ENCODE measurements around the gene MAP3K7CL. TPM values are rescaled to one million over a fixed set of nuclear protein-coding genes. Genes with fewer than 3 reads are reported as not detected.

MAP3K7CL gene
- 1 to 10 TPM; 3.4 to 4.4 TPM for total RNA-seq

GRCh38 chr21:29130270-29130969, at the start of gene MAP3K7CL:
Gene MAP3K7CL (plus strand): TSS chr21:29130644. CDS start chr21:29133345, 2,701 bp downstream.
- DNase-seq (no peak), ATAC-seq (no peak)
- Mint-ChIP-seq H3K4me3 (no peak within 1 kb of the TSS), H3K4me1 (ENCODE audit: low read depth) (peaks cover 12% of the 10 kb centered on the region), H3K36me3 (ENCODE audit: low read depth) (no peaks in the 10 kb centered on the region), H3K27ac (no peak within 1 kb of the TSS), H3K27me3 (ENCODE audit: low read depth) (peaks cover 6% of the 10 kb centered on the region), H3K9me3 (ENCODE audit: insufficient read depth) (no peaks in the 10 kb centered on the region)
- ChIA-PET CTCF (no interaction called here), POLR2A (interaction anchor here (0.7 kb wide), 1 partner anchor 117 kb away, joined by 3 read pairs; no protein-coding TSS in a partner anchor)

- ATAC-seq (no peak), DNase-seq (no peak)
- Mint-ChIP-seq H3K4me3 (no peak overlapping the region), H3K36me3 (ENCODE audit: low read depth) (peaks cover 7% of the 10 kb centered on the region), H3K27ac (no peak overlapping the region), H3K27me3 (ENCODE audit: low read depth) (no peaks in the 10 kb centered on the region), H3K9me3 (ENCODE audit: insufficient read depth) (no peaks in the 10 kb centered on the region), H3K4me1 (ENCODE audit: low read depth) (peaks cover 27% of the 10 kb centered on the region)
- CTCF ChIA-PET = interaction anchor here (1.0 to 1.3 kb wide), 2 partner anchors 266 to 290 kb away, joined by 4 to 6 read pairs; no protein-coding TSS in a partner anchor
- POLR2A ChIA-PET = no interaction called here
Observed at GRCh38 chr21:29082046-29082815, 48.2 kb upstream of the MAP3K7CL start.

GRCh38 chr21:29083306-29083705, 47.1 kb upstream of the MAP3K7CL start:
- Mint-ChIP-seq H3K36me3 (ENCODE audit: low read depth) (peaks cover 7% of the 10 kb centered on the region), H3K4me1 (ENCODE audit: low read depth) (peaks cover 24% of the 10 kb centered on the region), H3K4me3 (no peak overlapping the region), H3K27ac (no peak overlapping the region), H3K9me3 (ENCODE audit: insufficient read depth) (no peaks in the 10 kb centered on the region), H3K27me3 (ENCODE audit: low read depth) (no peaks in the 10 kb centered on the region)
- DNase-seq (no peak), ATAC-seq (no peak)
- POLR2A ChIA-PET = no interaction called here
- CTCF ChIA-PET = interaction anchor here (1.3 kb wide), 1 partner anchor 265 kb away, joined by 6 read pairs; no protein-coding TSS in a partner anchor

- Mint-ChIP-seq H3K36me3 (ENCODE audit: low read depth) (peaks cover 3% of the 10 kb centered on the region), H3K4me1 (ENCODE audit: low read depth) (peaks cover 14% of the 10 kb centered on the region), H3K9me3 (ENCODE audit: insufficient read depth) (no peaks in the 10 kb centered on the region), H3K27me3 (ENCODE audit: low read depth) (no peaks in the 10 kb centered on the region), H3K27ac (no peak overlapping the region), H3K4me3 (no peak overlapping the region)
- ATAC-seq (no peak), DNase-seq (no peak)
- POLR2A ChIA-PET = no interaction called here
- CTCF ChIA-PET = no interaction called here
Observed at GRCh38 chr21:29084372-29084771, 46.1 kb upstream of the MAP3K7CL start.

- DNase-seq = no peak
- Mint-ChIP-seq H3K27me3 (ENCODE audit: low read depth) (no peaks in the 10 kb centered on the region), H3K4me3 (no peak overlapping the region), H3K36me3 (ENCODE audit: low read depth) (no peaks in the 10 kb centered on the region), H3K4me1 (ENCODE audit: low read depth) (peaks cover 5% of the 10 kb centered on the region), H3K9me3 (ENCODE audit: insufficient read depth) (no peaks in the 10 kb centered on the region), H3K27ac (no peak overlapping the region)
- no peak for ATAC-seq
- ChIA-PET POLR2A (no interaction called here), CTCF (no interaction called here)
Observed at GRCh38 chr21:29085106-29085752, 45.2 kb upstream of the MAP3K7CL start.

GRCh38 chr21:29091033-29091432, 39.4 kb upstream of the MAP3K7CL start:
- ChIA-PET CTCF (interaction anchor here (0.9 to 4.5 kb wide), 6 partner anchors 23 to 283 kb away, joined by 3 to 28 read pairs (median 3); no protein-coding TSS in a partner anchor), POLR2A (no interaction called here)
- H3K4me3 Mint-ChIP-seq = no peak overlapping the region
- DNase-seq (no peak), ATAC-seq (no peak)
- H3K27me3 Mint-ChIP-seq (ENCODE audit: low read depth) = no peaks in the 10 kb centered on the region
- no peaks in the 10 kb centered on the region for H3K9me3 Mint-ChIP-seq (ENCODE audit: insufficient read depth)
- H3K27ac Mint-ChIP-seq = no peak overlapping the region
- H3K36me3 Mint-ChIP-seq (ENCODE audit: low read depth) = no peaks in the 10 kb centered on the region
- H3K4me1 Mint-ChIP-seq (ENCODE audit: low read depth) = no peaks in the 10 kb centered on the region

- POLR2A ChIA-PET = no interaction called here
- H3K27ac Mint-ChIP-seq = no peak overlapping the region
- H3K9me3 Mint-ChIP-seq (ENCODE audit: insufficient read depth) = no peaks in the 10 kb centered on the region
- DNase-seq (no peak), ATAC-seq (no peak)
- no peaks in the 10 kb centered on the region for H3K4me1 Mint-ChIP-seq (ENCODE audit: low read depth)
- no peaks in the 10 kb centered on the region for H3K27me3 Mint-ChIP-seq (ENCODE audit: low read depth)
- no peak overlapping the region for H3K4me3 Mint-ChIP-seq
- CTCF ChIA-PET = interaction anchor here (0.7 to 4.5 kb wide), 13 partner anchors 22 to 284 kb away, joined by 3 to 28 read pairs (median 3); no protein-coding TSS in a partner anchor
- H3K36me3 Mint-ChIP-seq (ENCODE audit: low read depth) = no peaks in the 10 kb centered on the region
Observed at GRCh38 chr21:29092102-29092959, 38.1 kb upstream of the MAP3K7CL start.

GRCh38 chr21:29096218-29097015, 34.0 kb upstream of the MAP3K7CL start:
- no peaks in the 10 kb centered on the region for H3K27me3 Mint-ChIP-seq (ENCODE audit: low read depth)
- DNase-seq = no peak
- no peak for ATAC-seq
- ChIA-PET POLR2A (no interaction called here), CTCF (interaction anchor here (0.7 to 2.7 kb wide), 5 partner anchors 9 to 280 kb away, joined by 3 to 6 read pairs (median 4); no protein-coding TSS in a partner anchor)
- no peak overlapping the region for H3K4me3 Mint-ChIP-seq
- H3K36me3 Mint-ChIP-seq (ENCODE audit: low read depth) = no peaks in the 10 kb centered on the region
- H3K9me3 Mint-ChIP-seq (ENCODE audit: insufficient read depth) = no peaks in the 10 kb centered on the region
- no peaks in the 10 kb centered on the region for H3K4me1 Mint-ChIP-seq (ENCODE audit: low read depth)
- H3K27ac Mint-ChIP-seq = no peak overlapping the region

- no peak overlapping the region for H3K4me3 Mint-ChIP-seq
- H3K36me3 Mint-ChIP-seq (ENCODE audit: low read depth) = no peaks in the 10 kb centered on the region
- no peak overlapping the region for H3K27ac Mint-ChIP-seq
- POLR2A ChIA-PET = no interaction called here
- CTCF ChIA-PET = interaction anchor here (1.2 kb wide), 1 partner anchor 10 kb away, joined by 5 read pairs; no protein-coding TSS in a partner anchor
- H3K27me3 Mint-ChIP-seq (ENCODE audit: low read depth) = no peaks in the 10 kb centered on the region
- no peaks in the 10 kb centered on the region for H3K9me3 Mint-ChIP-seq (ENCODE audit: insufficient read depth)
- DNase-seq (no peak), ATAC-seq (no peak)
- no peaks in the 10 kb centered on the region for H3K4me1 Mint-ChIP-seq (ENCODE audit: low read depth)
Observed at GRCh38 chr21:29098156-29098555, 32.3 kb upstream of the MAP3K7CL start.

GRCh38 chr21:29102791-29103257, 27.6 kb upstream of the MAP3K7CL start:
- CTCF ChIA-PET = no interaction called here
- no peaks in the 10 kb centered on the region for H3K4me1 Mint-ChIP-seq (ENCODE audit: low read depth)
- no peaks in the 10 kb centered on the region for H3K36me3 Mint-ChIP-seq (ENCODE audit: low read depth)
- H3K9me3 Mint-ChIP-seq (ENCODE audit: insufficient read depth) = no peaks in the 10 kb centered on the region
- no peak for DNase-seq
- H3K4me3 Mint-ChIP-seq = no peak overlapping the region
- POLR2A ChIA-PET = no interaction called here
- no peak overlapping the region for H3K27ac Mint-ChIP-seq
- no peak for ATAC-seq
- H3K27me3 Mint-ChIP-seq (ENCODE audit: low read depth) = no peaks in the 10 kb centered on the region
